Kidney (tissue), 14 donors: ENCODE measurements around the gene ADA. TPM values are rescaled to one million over a fixed set of nuclear protein-coding genes. Genes with fewer than 3 reads are reported as not detected.

Experiments
- DNase-seq, 5 donors: peaks; one replicate each; pipeline ENCODE4 v3.0.0-alpha.2; 2013 to 2020
- FAIRE-seq: peaks from 2 replicates; lab custom pipeline; 2012; peaks lifted over from hg19 to GRCh38; lab: Jason Lieb, UNC
- H3K27ac ChIP-seq, 2 donors: one replicate each; pipeline ENCODE4 v1.7.0; 2013; ENCODE audit warnings: low read depth in 2 of 2, low read length in 2 of 2, inconsistent platforms in 1 of 2
- H3K27me3 ChIP-seq: one replicate; pipeline ENCODE4 v1.7.1; 2013; ENCODE audit warnings: low read length, inconsistent platforms; ENCODE audit not compliant: control insufficient read depth, insufficient read depth
- H3K36me3 ChIP-seq, 3 donors: one replicate each; pipeline versions ENCODE4 v1.7.0 to v1.7.1; 2013; ENCODE audit warnings: low read length in 3 of 3, control low read depth in 1 of 3, inconsistent platforms in 1 of 3; ENCODE audit not compliant: insufficient read depth in 3 of 3, control insufficient read depth in 2 of 3
- H3K4me1 ChIP-seq, 3 donors: one replicate each; pipeline versions ENCODE4 v1.7.0 to v1.7.1; 2013; ENCODE audit warnings: low read length in 3 of 3, inconsistent platforms in 1 of 3, low read depth in 1 of 3; ENCODE audit not compliant: control insufficient read depth in 2 of 3, insufficient read depth in 2 of 3
- H3K4me3 ChIP-seq, 3 donors: one replicate each; pipeline versions ENCODE4 v1.7.0 to v1.8.1; 2013; ENCODE audit warnings: low read length in 3 of 3, control low read depth in 1 of 3, inconsistent platforms in 1 of 3
- H3K9ac ChIP-seq, 3 donors: one replicate each; pipeline versions ENCODE4 v1.7.0 to v1.7.1; 2013; ENCODE audit warnings: low read length in 3 of 3, control low read depth in 1 of 3, inconsistent platforms in 1 of 3
- H3K9me3 ChIP-seq, 3 donors: one replicate each; pipeline versions ENCODE4 v1.7.0 to v1.7.1; 2013; ENCODE audit warnings: low read length in 3 of 3, control low read depth in 1 of 3, inconsistent platforms in 1 of 3; ENCODE audit not compliant: control insufficient read depth in 2 of 3, insufficient read depth in 1 of 3
- CTCF ChIP-seq: IDR thresholded peaks from 3 replicates; pipeline ENCODE4 v1.5.1; 2012; ENCODE audit warnings: mild to moderate bottlenecking, moderate library complexity, borderline replicate concordance; ENCODE audit not compliant: insufficient read depth; ENCODE audit errors: extremely low read depth
- intact Hi-C: fragments of 100-400 bp; cut with DNase I; formaldehyde crosslinking; loops from one replicate; pipeline ENCODE4 v1.11.1; 2022
- polyA plus RNA-seq: library from polyadenylated mRNA; stranded (reverse); fragments of 350-450 nt; fragmentation: Illumina TruSeq; extraction: RNeasy Lipid Tissue Mini Kit (QIAGEN cat#74804); gene quantifications from one replicate; pipeline ENCODE4 v1.2.3, GENCODE V29; 2014; ENCODE audit warnings: low read depth, low replicate concordance; ENCODE audit not compliant: insufficient read depth
- total RNA-seq: library from RNA; stranded (reverse); fragmentation: NEBNext Ultra II Directional; extraction: Animal tissue kit (Norgen Biotek cat#: 25700); gene quantifications from one replicate; pipeline ENCODE4 v1.2.1, GENCODE V29; 2021
- donor health status: control.
- donor health status: control.
- donor health status: control.
- donor health status: control.
- donor health status: control.
- donor health status: DM: yes; HTN: yes; CAD: no.
- donor health status: Normal renal cell carcinoma (clear cell type).

The ADA gene
- total and polyA plus RNA-seq, 2 donors from 2014 or later: 3.1 to 6.5 TPM

GRCh38 chr20:44690781-44691423, 39.4 kb upstream of the ADA start:
- Histone ChIP-seq H3K36me3 (no peaks in the 10 kb centered on the region), H3K9ac (no peak overlapping the region), H3K27me3 (no peaks in the 10 kb centered on the region), H3K4me1 (peaks cover 0 to 4% (median 0%) of the 10 kb centered on the region in 3 donors), H3K9me3 (no peaks in the 10 kb centered on the region), H3K27ac (no peak overlapping the region), H3K4me3 (no peak overlapping the region)
- DNase-seq (no peak), FAIRE-seq (no peak)
- intact Hi-C loops: no loop called here
- TF ChIP-seq CTCF: no peak

GRCh38 chr20:44689809-44690208, 38.3 kb upstream of the ADA start:
- FAIRE-seq: no peak

GRCh38 chr20:44688053-44688625, 36.6 kb upstream of the ADA start:
- Histone ChIP-seq H3K4me3 (no peak overlapping the region), H3K27ac (no peak overlapping the region), H3K4me1 (peaks cover 0 to 7% (median 0%) of the 10 kb centered on the region in 3 donors), H3K36me3 (no peaks in the 10 kb centered on the region), H3K9me3 (no peaks in the 10 kb centered on the region), H3K27me3 (no peaks in the 10 kb centered on the region), H3K9ac (no peak overlapping the region)
- intact Hi-C loops: loop anchor here (5.0 kb wide), 1 partner anchor 44 kb away; no protein-coding TSS in a partner anchor
- DNase-seq (no peak), FAIRE-seq (no peak)
- TF ChIP-seq CTCF: no peak

More at GRCh38 chr20:44689809-44690208, 38.3 kb upstream of the ADA start:
- H3K4me3 ChIP-seq: no peak overlapping the region
- intact Hi-C loops: loop anchor here (5.0 kb wide), 1 partner anchor 42 kb away; no protein-coding TSS in a partner anchor
- H3K9ac ChIP-seq: no peak overlapping the region
- peaks cover 0 to 7% (median 0%) of the 10 kb centered on the region in 3 donors for H3K4me1 ChIP-seq
- no peak overlapping the region for H3K27ac ChIP-seq
- TF ChIP-seq CTCF: no peak
- no peaks in the 10 kb centered on the region for H3K27me3 ChIP-seq
- H3K36me3 ChIP-seq: no peaks in the 10 kb centered on the region
- DNase-seq: no peak
- H3K9me3 ChIP-seq: no peaks in the 10 kb centered on the region
